Measurements from ENCODE around the gene TSPAN18. TPM values are rescaled to one million over a fixed set of nuclear protein-coding genes. Genes with fewer than 3 reads are reported as not detected.

TSPAN18 gene
- total and polyA plus RNA-seq, 2 of the 8 experiments (the other 6 are each of a cell fraction or from before 2014, with no cell fraction given): 5.2 to 10.2 TPM

- TF ChIP-seq CHD7 (IDR thresholded peaks at IDR 0.05; ENCODE audit: insufficient replicate concordance, low read length): no peak
- no peak for TF ChIP-seq KDM1A (IDR thresholded peaks at IDR 0.05; ENCODE audit: borderline replicate concordance, low read length)
- no peak for TF ChIP-seq NRF1 (IDR thresholded peaks at IDR 0.05; ENCODE audit: low read depth, low read length)
- TF ChIP-seq CHD2 (IDR thresholded peaks at IDR 0.05; ENCODE audit: low read length): no peak
- no peak for TF ChIP-seq CEBPB (IDR thresholded peaks at IDR 0.05; ENCODE audit: low read depth, low read length)
- TF ChIP-seq SUZ12 (IDR thresholded peaks at IDR 0.05; ENCODE audit: low read length): no peak
- TF ChIP-seq USF2 (IDR thresholded peaks at IDR 0.05; ENCODE audit: low read length): no peak
- TF ChIP-seq SIN3A (conservative IDR thresholded peaks at IDR 0.05 in 1 of 2, IDR thresholded peaks at IDR 0.05 in 1 of 2; ENCODE audit: low read depth in 1 of 2, low read length in 2 of 2): no peak
- TF ChIP-seq SP1 (IDR thresholded peaks at IDR 0.05; ENCODE audit: low read depth, low read length): no peak
- no peak for TF ChIP-seq HDAC6 (IDR thresholded peaks at IDR 0.05; ENCODE audit: low read depth, low read length)
Observed at GRCh38 chr11:44743959-44744557, 17.3 kb downstream of the TSPAN18 start (continued).
